ENCODE results near the gene HRH1.

- TF ChIP-seq EP300 (IDR thresholded peaks at IDR 0.05): no peak
- TF ChIP-seq POLR2A (IDR thresholded peaks at IDR 0.05; ENCODE audit: low read depth): no peak
- TF ChIP-seq, protein P1, sequence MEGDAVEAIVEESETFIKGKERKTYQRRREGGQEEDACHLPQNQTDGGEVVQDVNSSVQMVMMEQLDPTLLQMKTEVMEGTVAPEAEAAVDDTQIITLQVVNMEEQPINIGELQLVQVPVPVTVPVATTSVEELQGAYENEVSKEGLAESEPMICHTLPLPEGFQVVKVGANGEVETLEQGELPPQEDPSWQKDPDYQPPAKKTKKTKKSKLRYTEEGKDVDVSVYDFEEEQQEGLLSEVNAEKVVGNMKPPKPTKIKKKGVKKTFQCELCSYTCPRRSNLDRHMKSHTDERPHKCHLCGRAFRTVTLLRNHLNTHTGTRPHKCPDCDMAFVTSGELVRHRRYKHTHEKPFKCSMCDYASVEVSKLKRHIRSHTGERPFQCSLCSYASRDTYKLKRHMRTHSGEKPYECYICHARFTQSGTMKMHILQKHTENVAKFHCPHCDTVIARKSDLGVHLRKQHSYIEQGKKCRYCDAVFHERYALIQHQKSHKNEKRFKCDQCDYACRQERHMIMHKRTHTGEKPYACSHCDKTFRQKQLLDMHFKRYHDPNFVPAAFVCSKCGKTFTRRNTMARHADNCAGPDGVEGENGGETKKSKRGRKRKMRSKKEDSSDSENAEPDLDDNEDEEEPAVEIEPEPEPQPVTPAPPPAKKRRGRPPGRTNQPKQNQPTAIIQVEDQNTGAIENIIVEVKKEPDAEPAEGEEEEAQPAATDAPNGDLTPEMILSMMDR (IDR thresholded peaks at IDR 0.05): no peak
These were observed 4.0 kb upstream of the HRH1 start for GRCh38 chr3:11150256-11150655.

Measured in esophagus muscularis mucosa (tissue), 4 donors.